Endothelial cell of umbilical vein (primary cell): ENCODE results near the gene KIF17.

Source experiments
- CTCF ChIP-seq, 2 donors: IDR thresholded peaks; 1 replicate in 1 of 2; 2 replicates in 1 of 2; pipeline ENCODE4 v1.5.1; 2011; ENCODE audit warnings: low read length in 2 of 2, mild to moderate bottlenecking in 2 of 2, moderate library complexity in 2 of 2, control low read depth in 1 of 2, inconsistent platforms in 1 of 2, low read depth in 1 of 2; ENCODE audit not compliant: insufficient read depth in 1 of 2; ENCODE audit errors: extremely low read depth in 1 of 2
- POLR2A ChIP-seq: IDR thresholded peaks from 2 replicates; pipeline ENCODE4 v1.6.1; 2012; ENCODE audit warnings: low read depth, mild to moderate bottlenecking, control low read depth, low read length

- TF ChIP-seq CTCF (IDR thresholded peaks at IDR 0.05; ENCODE audit: extremely low read depth in 1 of 2, insufficient read depth in 1 of 2, low read depth in 1 of 2, low read length in 2 of 2) (no peak), POLR2A (no peak)
These were observed 96.8 kb downstream of the KIF17 start for GRCh38 chr1:20621012-20621411.
